Lower lobe of right lung (tissue), 2 donors: Measurements from ENCODE around the gene RPL32. TPM values are rescaled to one million over a fixed set of nuclear protein-coding genes. Genes with fewer than 3 reads are reported as not detected.

ENCODE experiments used
- ATAC-seq, 2 donors: fragments of 200-7000 bp; cut with Tn5 transposase; one replicate each; pipeline ENCODE4 v1.9.1; 2020 to 2022; ENCODE audit warnings: mild to moderate bottlenecking in 2 of 2, moderate library complexity in 2 of 2
- DNase-seq: peaks from one replicate; pipeline ENCODE4 v3.0.0-alpha.2; 2020
- H3K27ac ChIP-seq: fragments of 200-600 bp; one replicate; pipeline ENCODE4 v1.8.0; 2022
- H3K27me3 ChIP-seq: fragments of 200-600 bp; one replicate; pipeline ENCODE4 v1.8.0; 2022; ENCODE audit warnings: low read depth
- H3K36me3 ChIP-seq: fragments of 200-600 bp; one replicate; pipeline ENCODE4 v1.8.0; 2022; ENCODE audit warnings: mild to moderate bottlenecking
- H3K4me1 ChIP-seq: fragments of 200-600 bp; one replicate; pipeline ENCODE4 v1.8.0; 2022
- H3K4me3 ChIP-seq: fragments of 200-600 bp; one replicate; pipeline ENCODE4 v1.8.0; 2022; ENCODE audit warnings: mild to moderate bottlenecking
- H3K9me3 ChIP-seq: fragments of 200-600 bp; one replicate; pipeline ENCODE4 v1.8.0; 2022
- intact Hi-C: fragments of 100-400 bp; cut with DNase I; formaldehyde crosslinking; loops from one replicate; pipeline ENCODE4 v1.11.0; 2022
- total RNA-seq: library from RNA; stranded (reverse); fragmentation: NEBNext Ultra II Directional; extraction: Animal tissue kit (Norgen Biotek cat#: 25700); gene quantifications from one replicate; pipeline ENCODE4 v1.2.1, GENCODE V29; 2021
- TF ChIP-seq, protein P1 (sequence below): fragments of 200-600 bp; IDR thresholded peaks from one replicate; pipeline ENCODE4 v1.8.0; 2022; ENCODE audit warnings: antibody characterized with exemption, mild to moderate bottlenecking
- donor health status: DM: no; HTN: yes; CAD: no; lungs with severe emphysema.

The RPL32 gene
- total RNA-seq, 1 donor from 2014 or later, result 1,243 TPM

DNA sequence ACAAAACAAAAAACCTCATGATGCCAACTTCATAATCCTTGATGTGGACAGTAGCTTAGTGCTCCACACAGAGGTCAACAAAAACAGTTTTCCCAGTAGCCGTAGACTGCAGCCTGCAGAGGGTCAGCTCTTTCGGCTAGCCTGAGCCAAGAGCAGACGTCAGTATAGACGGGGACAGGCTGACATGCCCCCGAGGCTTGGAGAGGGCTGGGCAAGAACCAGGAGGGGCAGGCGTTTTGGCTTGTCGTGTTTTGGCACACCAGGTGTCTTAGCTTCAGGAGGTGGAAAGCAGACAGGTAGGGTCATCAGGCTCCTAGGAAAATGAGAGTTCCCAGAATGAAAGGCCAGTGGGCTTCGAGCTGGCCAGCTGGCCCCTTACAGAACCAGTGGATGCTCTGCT, 23.1 kb downstream of the RPL32 start:
- intact Hi-C loops, result no loop called here
- no peak for ATAC-seq
- TF ChIP-seq, protein P1, sequence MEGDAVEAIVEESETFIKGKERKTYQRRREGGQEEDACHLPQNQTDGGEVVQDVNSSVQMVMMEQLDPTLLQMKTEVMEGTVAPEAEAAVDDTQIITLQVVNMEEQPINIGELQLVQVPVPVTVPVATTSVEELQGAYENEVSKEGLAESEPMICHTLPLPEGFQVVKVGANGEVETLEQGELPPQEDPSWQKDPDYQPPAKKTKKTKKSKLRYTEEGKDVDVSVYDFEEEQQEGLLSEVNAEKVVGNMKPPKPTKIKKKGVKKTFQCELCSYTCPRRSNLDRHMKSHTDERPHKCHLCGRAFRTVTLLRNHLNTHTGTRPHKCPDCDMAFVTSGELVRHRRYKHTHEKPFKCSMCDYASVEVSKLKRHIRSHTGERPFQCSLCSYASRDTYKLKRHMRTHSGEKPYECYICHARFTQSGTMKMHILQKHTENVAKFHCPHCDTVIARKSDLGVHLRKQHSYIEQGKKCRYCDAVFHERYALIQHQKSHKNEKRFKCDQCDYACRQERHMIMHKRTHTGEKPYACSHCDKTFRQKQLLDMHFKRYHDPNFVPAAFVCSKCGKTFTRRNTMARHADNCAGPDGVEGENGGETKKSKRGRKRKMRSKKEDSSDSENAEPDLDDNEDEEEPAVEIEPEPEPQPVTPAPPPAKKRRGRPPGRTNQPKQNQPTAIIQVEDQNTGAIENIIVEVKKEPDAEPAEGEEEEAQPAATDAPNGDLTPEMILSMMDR, result no peak
- Histone ChIP-seq H3K36me3 (peaks cover 36% of the 10 kb centered on the region), H3K4me1 (no peaks in the 10 kb centered on the region), H3K4me3 (no peak overlapping the region), H3K27me3 (no peaks in the 10 kb centered on the region), H3K9me3 (no peaks in the 10 kb centered on the region), H3K27ac (no peak overlapping the region)
- no peak for DNase-seq

DNA sequence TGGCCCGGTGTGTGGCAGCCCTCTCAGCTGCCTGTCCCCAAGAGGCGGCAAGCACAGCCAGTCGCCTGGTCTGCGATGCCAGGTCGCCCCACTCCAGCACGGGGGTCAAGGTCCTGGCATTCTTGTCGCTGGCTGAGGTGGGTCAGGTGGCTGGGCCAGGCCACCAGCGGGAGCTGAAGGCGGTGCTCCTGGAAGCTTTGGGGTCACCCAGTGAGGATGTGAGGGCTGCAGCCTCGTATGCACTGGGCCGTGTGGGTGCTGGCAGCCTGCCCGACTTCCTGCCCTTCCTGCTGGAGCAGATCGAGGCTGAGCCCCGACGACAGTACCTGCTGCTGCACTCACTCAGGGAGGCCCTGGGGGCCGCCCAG, 24.0 kb downstream of the RPL32 start:
- peaks cover 36% of the 10 kb centered on the region for H3K36me3 ChIP-seq

DNA sequence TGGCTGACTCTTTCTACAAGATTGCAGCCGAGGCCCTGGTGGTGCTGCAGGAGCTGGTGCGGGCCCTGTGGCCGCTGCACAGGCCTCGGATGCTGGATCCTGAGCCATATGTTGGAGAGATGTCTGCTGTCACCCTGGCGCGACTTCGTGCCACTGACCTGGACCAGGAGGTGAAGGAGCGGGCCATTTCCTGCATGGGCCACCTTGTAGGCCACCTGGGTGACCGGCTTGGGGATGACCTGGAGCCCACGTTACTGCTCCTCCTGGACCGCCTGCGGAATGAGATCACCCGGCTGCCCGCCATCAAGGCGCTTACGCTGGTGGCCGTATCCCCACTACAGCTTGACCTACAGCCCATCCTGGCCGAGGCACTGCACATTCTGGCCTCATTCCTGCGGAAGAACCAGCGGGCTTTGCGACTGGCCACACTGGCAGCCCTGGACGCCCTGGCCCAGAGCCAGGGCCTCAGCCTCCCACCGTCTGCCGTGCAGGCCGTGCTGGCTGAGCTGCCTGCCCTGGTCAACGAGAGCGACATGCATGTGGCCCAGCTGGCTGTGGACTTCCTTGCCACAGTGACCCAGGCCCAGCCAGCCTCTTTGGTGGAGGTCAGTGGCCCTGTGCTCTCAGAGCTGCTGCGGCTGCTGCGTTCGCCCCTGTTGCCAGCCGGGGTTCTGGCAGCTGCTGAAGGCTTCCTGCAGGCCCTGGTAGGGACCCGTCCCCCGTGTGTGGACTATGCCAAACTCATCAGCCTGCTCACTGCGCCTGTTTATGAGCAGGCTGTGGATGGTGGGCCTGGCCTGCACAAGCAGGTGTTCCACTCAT, 24.6 kb downstream of the RPL32 start:
- intact Hi-C loops, result no loop called here

More for the DNA sequence above, 24.0 kb downstream of the RPL32 start:
- no peaks in the 10 kb centered on the region for H3K4me1 ChIP-seq
- DNase-seq, result no peak
- no peaks in the 10 kb centered on the region for H3K27me3 ChIP-seq
- TF ChIP-seq, protein P1, result no peak
- H3K27ac ChIP-seq, result no peak overlapping the region
- ATAC-seq, result no peak
- intact Hi-C loops, result no loop called here
- H3K9me3 ChIP-seq, result no peaks in the 10 kb centered on the region
- H3K4me3 ChIP-seq, result no peak overlapping the region

DNA sequence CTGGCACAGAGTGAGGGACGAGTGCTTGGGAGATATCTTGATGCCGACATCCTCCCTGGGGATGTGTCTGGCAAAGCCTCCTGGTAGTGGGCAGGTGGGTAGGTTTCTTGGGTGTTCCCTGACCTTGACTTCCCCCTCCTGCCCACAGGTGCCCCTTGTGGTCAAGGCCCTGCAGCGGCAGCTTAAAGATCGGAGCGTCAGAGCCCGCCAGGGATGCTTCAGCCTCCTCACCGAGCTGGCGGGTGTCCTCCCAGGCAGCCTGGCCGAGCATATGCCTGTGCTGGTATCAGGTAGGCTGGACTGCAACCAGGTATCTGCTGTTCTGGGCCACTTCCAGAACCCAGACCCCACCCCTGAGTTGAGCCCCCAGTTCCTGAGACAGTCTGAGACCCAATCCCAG, 25.6 kb downstream of the RPL32 start:
- H3K27me3 ChIP-seq, result no peaks in the 10 kb centered on the region
- DNase-seq (no peak), ATAC-seq (no peak)
- TF ChIP-seq, protein P1, result no peak
- H3K9me3 ChIP-seq, result no peaks in the 10 kb centered on the region
- peaks cover 36% of the 10 kb centered on the region for H3K36me3 ChIP-seq
- no peak overlapping the region for H3K4me3 ChIP-seq
- intact Hi-C loops, result no loop called here
- no peaks in the 10 kb centered on the region for H3K4me1 ChIP-seq
- H3K27ac ChIP-seq, result no peak overlapping the region

More for the DNA sequence above, 24.6 kb downstream of the RPL32 start:
- Histone ChIP-seq H3K4me3 (no peak overlapping the region), H3K9me3 (no peaks in the 10 kb centered on the region), H3K4me1 (no peaks in the 10 kb centered on the region), H3K27ac (no peak overlapping the region), H3K36me3 (peaks cover 36% of the 10 kb centered on the region), H3K27me3 (no peaks in the 10 kb centered on the region)
- DNase-seq (no peak), ATAC-seq (no peak)
- TF ChIP-seq, protein P1, result no peak

DNA sequence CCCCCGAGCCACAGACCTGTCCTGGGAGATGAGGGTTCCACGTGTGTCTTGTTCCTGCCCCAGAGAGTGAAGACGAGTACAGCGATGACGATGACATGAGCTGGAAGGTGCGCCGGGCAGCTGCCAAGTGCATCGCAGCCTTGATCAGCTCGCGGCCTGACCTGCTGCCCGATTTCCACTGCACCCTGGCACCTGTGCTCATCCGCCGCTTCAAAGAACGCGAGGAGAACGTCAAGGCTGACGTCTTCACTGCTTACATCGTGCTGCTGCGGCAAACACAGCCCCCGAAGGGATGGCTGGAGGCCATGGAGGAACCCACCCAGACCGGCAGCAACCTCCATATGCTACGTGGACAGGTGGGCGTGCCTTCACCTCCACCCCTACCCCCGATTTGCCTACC, 26.3 kb downstream of the RPL32 start:
- TF ChIP-seq, protein P1, result no peak
- intact Hi-C loops, result no loop called here
- H3K27me3 ChIP-seq, result no peaks in the 10 kb centered on the region
- ATAC-seq (no peak), DNase-seq (no peak)
- no peak overlapping the region for H3K27ac ChIP-seq
- H3K4me1 ChIP-seq, result no peaks in the 10 kb centered on the region
- H3K36me3 ChIP-seq, result peaks cover 31% of the 10 kb centered on the region
- no peaks in the 10 kb centered on the region for H3K9me3 ChIP-seq
- no peak overlapping the region for H3K4me3 ChIP-seq
